Gastrocnemius medialis (tissue), 4 donors: ENCODE results near the gene VSIR.

ENCODE experiments used
- CTCF ChIP-seq, 5 experiments: fragments of 450-650 bp in 3 of 5; fragments of 200-600 bp in 2 of 5; sonication (generic) in 2 of 5; IDR thresholded peaks in 4 of 5; conservative IDR thresholded peaks in 1 of 5; 1 replicate in 4 of 5; 2 replicates in 1 of 5; pipeline ENCODE4 v1.5.1; 2016 to 2019; ENCODE audit warnings: antibody characterized with exemption in 5 of 5, mild to moderate bottlenecking in 3 of 5, moderate library complexity in 3 of 5
- POLR2A ChIP-seq, 2 donors: fragments of 450-650 bp; IDR thresholded peaks; one replicate each; pipeline ENCODE4 v1.6.1; 2017; ENCODE audit warnings: antibody characterized with exemption in 2 of 2, mild to moderate bottlenecking in 2 of 2, moderate library complexity in 2 of 2

- TF ChIP-seq CTCF (IDR thresholded peaks at IDR 0.05 in 4 of 5, conservative IDR thresholded peaks at IDR 0.05 in 1 of 5) (no peak), POLR2A (IDR thresholded peaks at IDR 0.05) (no peak)
Observed at GRCh38 chr10:71780156-71780555, 6.8 kb upstream of the VSIR start.
